HepG2 (cell line): ENCODE measurements around the gene NPB. TPM values are rescaled to one million over a fixed set of nuclear protein-coding genes. Genes with fewer than 3 reads are reported as not detected.

Experiments
- ADNP ChIP-seq: sonication (generic); formaldehyde crosslinking; IDR thresholded peaks from 2 replicates; pipeline ENCODE4 v1.4.0; 2020; ENCODE audit warnings: missing genetic modification reagents
- ATF2 ChIP-seq: sonication (generic); formaldehyde crosslinking; IDR thresholded peaks from 2 replicates; pipeline ENCODE4 v1.4.0; 2020; ENCODE audit warnings: missing genetic modification reagents
- ATF5 ChIP-seq: sonication (generic); formaldehyde crosslinking; IDR thresholded peaks from 2 replicates; pipeline ENCODE4 v1.4.0; 2020; ENCODE audit warnings: mild to moderate bottlenecking, low read depth, missing genetic modification reagents
- FOXM1 ChIP-seq: sonication (generic); formaldehyde crosslinking; IDR thresholded peaks from 2 replicates; pipeline ENCODE4 v1.5.0; 2020; ENCODE audit warnings: missing genetic modification reagents
- IKZF5 ChIP-seq: IDR thresholded peaks from 2 replicates; pipeline ENCODE4 v1.6.1; 2018; ENCODE audit warnings: missing genetic modification reagents, mild to moderate bottlenecking, missing compliant biosample characterization
- IRX3 ChIP-seq: sonication (generic); formaldehyde crosslinking; IDR thresholded peaks from 2 replicates; pipeline ENCODE4 v1.8.1; 2023; ENCODE audit warnings: mild to moderate bottlenecking, low read depth, missing genetic modification reagents, borderline replicate concordance
- MBD4 ChIP-seq: IDR thresholded peaks from 2 replicates; pipeline ENCODE4 v1.6.1; 2012; ENCODE audit warnings: low read length, inconsistent platforms, borderline replicate concordance
- MXD3 ChIP-seq: IDR thresholded peaks from 2 replicates; pipeline ENCODE4 v1.6.1; 2016; ENCODE audit warnings: mild to moderate bottlenecking, missing biosample characterization, missing genetic modification reagents
- NONO ChIP-seq, 2 experiments: fragments of 450-650 bp in 1 of 2; sonication (generic) in 1 of 2; formaldehyde crosslinking in 1 of 2; IDR thresholded peaks in 1 of 2; conservative IDR thresholded peaks in 1 of 2; 2 replicates each; pipeline versions ENCODE4 v1.6.1 to v1.8.0; 2017 to 2022; ENCODE audit warnings: mild to moderate bottlenecking in 1 of 2, missing genetic modification reagents in 1 of 2, moderate library complexity in 1 of 2
- PHF20 ChIP-seq: sonication (generic); formaldehyde crosslinking; IDR thresholded peaks from 2 replicates; pipeline ENCODE4 v1.5.0; 2020; ENCODE audit warnings: mild to moderate bottlenecking, missing genetic modification reagents
- RCOR2 ChIP-seq: IDR thresholded peaks from 2 replicates; pipeline ENCODE4 v1.6.1; 2016; ENCODE audit warnings: missing biosample characterization, missing genetic modification reagents
- RELA ChIP-seq: sonication (generic); formaldehyde crosslinking; IDR thresholded peaks from 2 replicates; pipeline ENCODE4 v1.4.0; 2020; ENCODE audit warnings: missing genetic modification reagents
- RNF219 ChIP-seq: sonication (generic); formaldehyde crosslinking; IDR thresholded peaks from 2 replicates; pipeline ENCODE4 v1.5.0; 2020; ENCODE audit warnings: mild to moderate bottlenecking, missing genetic modification reagents
- ZBTB37 ChIP-seq: sonication (generic); formaldehyde crosslinking; IDR thresholded peaks from 2 replicates; pipeline ENCODE4 v1.4.0; 2020; ENCODE audit warnings: mild to moderate bottlenecking, missing genetic modification reagents
- ZBTB39 ChIP-seq: sonication (generic); formaldehyde crosslinking; IDR thresholded peaks from 2 replicates; pipeline ENCODE4 v1.5.0; 2020; ENCODE audit warnings: missing genetic modification reagents
- ZNF138 ChIP-seq: sonication (generic); formaldehyde crosslinking; IDR thresholded peaks from 2 replicates; pipeline ENCODE4 v1.5.0; 2020; ENCODE audit warnings: mild to moderate bottlenecking, low read depth, missing genetic modification reagents
- ZNF24 ChIP-seq: fragments of 450-650 bp; IDR thresholded peaks from 2 replicates; pipeline ENCODE4 v1.6.1; 2017; ENCODE audit warnings: antibody characterized with exemption, mild to moderate bottlenecking
- ZNF597 ChIP-seq: sonication (generic); formaldehyde crosslinking; IDR thresholded peaks from 2 replicates; pipeline ENCODE4 v1.5.0; 2020; ENCODE audit warnings: missing genetic modification reagents
- polyA plus RNA-seq, 8 experiments: library from polyadenylated mRNA; depleted of rRNA in 3 of 8; stranded (reverse) in 7 of 8; unstranded in 1 of 8; fragments of >200 nt; fragmentation: Illumina TruSeq in 4 of 8; extraction: Trizol in 4 of 8; gene quantifications; 2 replicates each; pipeline versions ENCODE4 v1.2.1 to v1.2.3, GENCODE V29; 2011 to 2016; ENCODE audit warnings: low read depth in 4 of 8, missing spikeins in 1 of 8, mixed read lengths in 1 of 8; ENCODE audit not compliant: insufficient read depth in 1 of 8
- total RNA-seq, 5 experiments: library from RNA; depleted of rRNA; stranded (reverse); fragments of >200 nt; fragmentation: Illumina TruSeq; extraction: Trizol; gene quantifications; 2 replicates each; pipeline ENCODE4 v1.2.3, GENCODE V29; 2016; ENCODE audit warnings: low read depth in 1 of 5

Gene NPB
- total and polyA plus RNA-seq, 2 of the 13 experiments (the other 11 are each of a cell fraction or from before 2014, with no cell fraction given), result 0.11 to 0.93 TPM

- TF ChIP-seq IKZF5 (CRISPR knock-in tag) (no peak), MBD4 (no peak), ATF2 (CRISPR knock-in tag) (no peak; the same call in 1 of the 2 replicates), ZBTB37 (CRISPR knock-in tag) (no peak; the same call in 1 of the 2 replicates), ZBTB39 (CRISPR knock-in tag) (peak; percentile 90; the same call in 1 of the 2 replicates), ADNP (CRISPR knock-in tag) (no peak), ZNF597 (CRISPR knock-in tag) (no peak), ATF5 (CRISPR knock-in tag) (0 out of 2 replicates have a peak, but pooled peaks have one; percentile 25), RNF219 (CRISPR knock-in tag) (no peak), NONO (IDR thresholded peaks at IDR 0.05) (no peak), NONO (CRISPR knock-in tag; conservative IDR thresholded peaks at IDR 0.05) (peak; percentile 86), ZNF138 (CRISPR knock-in tag) (no peak), FOXM1 (CRISPR knock-in tag) (no peak), RELA (CRISPR knock-in tag) (no peak), IRX3 (CRISPR knock-in tag) (peak; percentile 54), ZNF24 (no peak), PHF20 (CRISPR knock-in tag) (no peak), RCOR2 (CRISPR knock-in tag) (no peak), MXD3 (CRISPR knock-in tag) (peak; percentile 14; the same call in 1 of the 2 replicates)
Observed at GRCh38 chr17:81867991-81868673, 33.9 kb upstream of the NPB start (continued).
